MM.1S (cell line): Measurements from ENCODE around the gene CEP72.
"Not testable (repeated sequence)": the region's sequence is repeated elsewhere in the genome, so short reads cannot be mapped to it uniquely, and the experiment has no call there.

Experiments
- DNase-seq: peaks from one replicate; pipeline ENCODE4 v3.0.0-alpha.2; 2015
- H2AFZ ChIP-seq: fragments of 300-600 bp; sonication (generic); 2 replicates; pipeline ENCODE4 v1.6.0; 2016; ENCODE audit warnings: antibody characterized with exemption, low read length
- H3F3A ChIP-seq: fragments of 300-600 bp; sonication (generic); 2 replicates; pipeline ENCODE4 v1.6.1; 2016; ENCODE audit warnings: mild to moderate bottlenecking, antibody characterized with exemption, low read length, moderate library complexity, mixed read lengths; ENCODE audit not compliant: insufficient read depth
- H3K27ac ChIP-seq: fragments of 300-600 bp; sonication (generic); 2 replicates; pipeline ENCODE4 v1.5.1; 2016; ENCODE audit warnings: mild to moderate bottlenecking, low read length
- H3K27me3 ChIP-seq: fragments of 300-600 bp; sonication (generic); replicated peaks from 2 replicates; pipeline ENCODE4 v1.6.0; 2016; ENCODE audit warnings: low read length; ENCODE audit not compliant: insufficient read depth
- H3K36me3 ChIP-seq: fragments of 300-600 bp; sonication (generic); replicated peaks from 2 replicates; pipeline ENCODE4 v1.6.1; 2016; ENCODE audit warnings: mild to moderate bottlenecking, low read length, mixed read lengths; ENCODE audit not compliant: insufficient read depth
- H3K4me1 ChIP-seq: fragments of 300-600 bp; sonication (generic); 2 replicates; pipeline ENCODE4 v1.6.1; 2016; ENCODE audit warnings: low read length, mixed read lengths
- H3K4me2 ChIP-seq: fragments of 300-600 bp; sonication (generic); 2 replicates; pipeline ENCODE4 v1.6.0; 2016; ENCODE audit warnings: low read depth, low read length
- H3K4me3 ChIP-seq: fragments of 300-600 bp; sonication (generic); 2 replicates; pipeline ENCODE4 v1.5.1; 2016; ENCODE audit warnings: low read length, mixed read lengths
- H3K79me2 ChIP-seq: fragments of 300-600 bp; sonication (generic); 2 replicates; pipeline ENCODE4 v1.6.1; 2016; ENCODE audit warnings: mixed run types, low read length, mixed read lengths
- H3K9ac ChIP-seq: fragments of 300-600 bp; sonication (generic); 2 replicates; pipeline ENCODE4 v1.6.1; 2016; ENCODE audit warnings: low read length, mixed read lengths
- H3K9me2 ChIP-seq: fragments of 300-600 bp; sonication (generic); replicated peaks from 2 replicates; pipeline ENCODE4 v1.6.1; 2016; ENCODE audit warnings: mild to moderate bottlenecking, low read length, mixed read lengths; ENCODE audit not compliant: insufficient read depth
- H3K9me3 ChIP-seq: fragments of 300-600 bp; sonication (generic); replicated peaks from 2 replicates; pipeline ENCODE4 v1.6.1; 2016; ENCODE audit warnings: mild to moderate bottlenecking, low read length, mixed read lengths; ENCODE audit not compliant: insufficient read depth
- H4K20me1 ChIP-seq: fragments of 300-600 bp; sonication (generic); 2 replicates; pipeline ENCODE4 v1.6.1; 2016; ENCODE audit warnings: mild to moderate bottlenecking, low read length, moderate library complexity, mixed read lengths; ENCODE audit not compliant: insufficient read depth
- EZH2 ChIP-seq: fragments of 300-600 bp; sonication (generic); optimal IDR thresholded peaks from 2 replicates; pipeline ENCODE3; 2017; ENCODE audit warnings: low read depth, mild to moderate bottlenecking, antibody characterized with exemption, low read length, mixed read lengths
- EZH2phosphoT487 ChIP-seq: fragments of 300-600 bp; sonication (generic); IDR thresholded peaks from 2 replicates; pipeline ENCODE4 v1.6.1; 2018; ENCODE audit warnings: antibody characterized with exemption, low read length
- TF ChIP-seq, protein P1 (sequence below): fragments of 300-600 bp; sonication (generic); IDR thresholded peaks from 2 replicates; pipeline ENCODE4 v1.5.1; 2016; ENCODE audit warnings: antibody characterized with exemption, low read length, mixed read lengths

The CEP72 gene

GRCh38 chr5:680836-681235 lies 68.7 kb downstream of the CEP72 start:
- H3K4me2 ChIP-seq, H3K9me2 ChIP-seq, H3K4me3 ChIP-seq, H3K27ac ChIP-seq, H3K4me1 ChIP-seq, H3K27me3 ChIP-seq, H3K79me2 ChIP-seq, H3F3A ChIP-seq, H3K36me3 ChIP-seq, H2AFZ ChIP-seq, H3K9ac ChIP-seq, DNase-seq, H3K9me3 ChIP-seq, H4K20me1 ChIP-seq: not testable (repeated sequence)

DNA sequence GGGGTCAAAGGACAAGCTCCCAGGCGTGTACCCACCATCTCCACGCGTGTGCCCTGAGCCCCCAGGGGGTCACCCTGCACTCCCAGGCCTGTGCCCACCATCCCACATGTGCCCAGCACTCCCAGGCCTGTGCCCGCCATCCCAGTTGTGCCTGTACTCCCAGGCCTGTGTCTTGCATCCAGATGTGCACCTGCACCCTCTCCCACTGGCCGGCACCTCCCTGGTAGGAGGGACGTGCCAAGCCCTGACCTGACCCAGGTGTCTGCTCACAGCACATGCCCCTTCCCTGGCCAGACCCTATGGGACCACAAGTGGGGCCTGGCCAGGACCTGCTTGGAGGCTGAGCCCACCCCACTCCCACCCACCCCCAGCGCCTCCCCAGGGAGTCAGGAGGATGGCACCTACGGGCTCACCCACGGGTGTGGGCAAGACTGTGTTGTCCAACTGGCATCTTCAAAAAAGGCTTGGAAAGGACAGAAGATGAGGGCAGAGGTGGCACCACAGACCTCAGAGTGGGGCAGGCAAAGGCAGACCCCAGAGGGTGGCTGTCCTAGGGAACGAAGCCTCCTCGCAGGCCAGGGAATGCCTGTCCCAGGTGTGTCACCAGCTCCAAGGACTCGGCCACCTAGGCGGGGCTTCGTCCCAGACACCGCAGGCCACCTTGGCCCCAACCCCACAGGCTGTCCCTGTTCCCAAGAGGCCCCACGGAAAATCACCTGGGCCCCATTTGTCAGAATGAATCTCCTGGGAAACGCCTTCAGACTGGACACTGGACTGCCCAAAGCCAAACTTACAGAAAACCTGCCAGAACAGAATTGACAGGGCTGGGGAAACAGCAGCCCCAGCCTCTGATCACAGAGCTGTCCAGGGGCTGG lies 69.4 kb downstream of the CEP72 start:
- H3K27me3 ChIP-seq, H3K27ac ChIP-seq, H3F3A ChIP-seq, H3K9ac ChIP-seq, H3K36me3 ChIP-seq, H3K4me3 ChIP-seq, H3K4me1 ChIP-seq, H3K79me2 ChIP-seq, H3K9me2 ChIP-seq, H3K4me2 ChIP-seq, DNase-seq, H4K20me1 ChIP-seq, H3K9me3 ChIP-seq, H2AFZ ChIP-seq: not testable (repeated sequence)

GRCh38 chr5:682216-682615 lies 70.1 kb downstream of the CEP72 start:
- DNase-seq, H3K9me2 ChIP-seq: not testable (repeated sequence)

DNA sequence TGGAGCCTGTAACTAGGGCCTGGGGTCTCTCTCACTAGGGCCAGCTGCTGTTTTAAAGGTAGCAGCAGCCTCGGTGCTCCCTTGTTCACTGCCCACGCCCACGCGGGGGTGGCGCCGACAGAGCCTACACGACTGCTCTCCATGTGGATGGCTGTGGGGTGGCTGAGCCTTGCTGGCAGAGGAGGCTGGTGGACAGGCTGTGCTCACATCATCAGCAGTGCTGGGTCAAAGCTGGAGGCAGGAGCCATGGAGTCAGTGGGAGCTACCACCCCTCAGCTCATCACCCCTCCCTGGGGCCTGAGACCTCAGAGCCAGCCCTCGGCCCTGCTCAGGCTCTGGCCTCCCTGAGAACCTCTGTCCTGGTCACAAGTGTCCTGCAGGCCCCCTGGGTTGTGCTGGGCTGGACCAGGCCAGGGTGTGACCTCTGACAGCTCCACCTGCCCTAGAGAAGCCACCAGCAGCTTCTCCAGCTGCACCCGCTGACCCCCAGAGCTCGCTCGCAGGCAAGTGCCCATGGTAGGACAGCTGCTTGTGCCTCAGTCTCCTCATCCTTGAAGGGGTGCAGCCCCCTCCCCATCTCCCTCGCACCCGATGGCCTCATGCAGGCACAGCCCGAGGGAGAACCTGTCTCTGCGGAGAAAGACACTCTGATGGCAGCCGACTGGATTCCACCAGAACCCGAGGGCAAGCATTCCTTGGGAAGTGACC lies 70.7 kb downstream of the CEP72 start:
- not testable (repeated sequence) for H3K9ac ChIP-seq, H3K4me2 ChIP-seq, H4K20me1 ChIP-seq, H3F3A ChIP-seq, H3K4me3 ChIP-seq, H3K79me2 ChIP-seq, H3K4me1 ChIP-seq, DNase-seq, H3K36me3 ChIP-seq, H3K27me3 ChIP-seq, H3K9me3 ChIP-seq, H3K9me2 ChIP-seq, H2AFZ ChIP-seq, H3K27ac ChIP-seq

More at GRCh38 chr5:682216-682615, 70.1 kb downstream of the CEP72 start:
- H3K4me1 ChIP-seq, H2AFZ ChIP-seq, H3K36me3 ChIP-seq, H3F3A ChIP-seq, H4K20me1 ChIP-seq, H3K79me2 ChIP-seq, H3K27me3 ChIP-seq, H3K4me2 ChIP-seq, H3K27ac ChIP-seq, H3K9me3 ChIP-seq, H3K4me3 ChIP-seq, H3K9ac ChIP-seq: not testable (repeated sequence)

- no peak overlapping the region for H3K4me3 ChIP-seq
- H3K79me2 ChIP-seq, result no peaks in the 10 kb centered on the region
- H3K9me2 ChIP-seq, result no peaks in the 10 kb centered on the region
- H3K4me1 ChIP-seq, result no peaks in the 10 kb centered on the region
- TF ChIP-seq, protein P1, sequence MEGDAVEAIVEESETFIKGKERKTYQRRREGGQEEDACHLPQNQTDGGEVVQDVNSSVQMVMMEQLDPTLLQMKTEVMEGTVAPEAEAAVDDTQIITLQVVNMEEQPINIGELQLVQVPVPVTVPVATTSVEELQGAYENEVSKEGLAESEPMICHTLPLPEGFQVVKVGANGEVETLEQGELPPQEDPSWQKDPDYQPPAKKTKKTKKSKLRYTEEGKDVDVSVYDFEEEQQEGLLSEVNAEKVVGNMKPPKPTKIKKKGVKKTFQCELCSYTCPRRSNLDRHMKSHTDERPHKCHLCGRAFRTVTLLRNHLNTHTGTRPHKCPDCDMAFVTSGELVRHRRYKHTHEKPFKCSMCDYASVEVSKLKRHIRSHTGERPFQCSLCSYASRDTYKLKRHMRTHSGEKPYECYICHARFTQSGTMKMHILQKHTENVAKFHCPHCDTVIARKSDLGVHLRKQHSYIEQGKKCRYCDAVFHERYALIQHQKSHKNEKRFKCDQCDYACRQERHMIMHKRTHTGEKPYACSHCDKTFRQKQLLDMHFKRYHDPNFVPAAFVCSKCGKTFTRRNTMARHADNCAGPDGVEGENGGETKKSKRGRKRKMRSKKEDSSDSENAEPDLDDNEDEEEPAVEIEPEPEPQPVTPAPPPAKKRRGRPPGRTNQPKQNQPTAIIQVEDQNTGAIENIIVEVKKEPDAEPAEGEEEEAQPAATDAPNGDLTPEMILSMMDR, result no peak
- TF ChIP-seq EZH2phosphoT487 (no peak), EZH2 (no peak)
- H3F3A ChIP-seq, result no peaks in the 10 kb centered on the region
- H3K9ac ChIP-seq, result no peak overlapping the region
- no peak for DNase-seq
- H3K36me3 ChIP-seq, result no peaks in the 10 kb centered on the region
- no peak overlapping the region for H3K27ac ChIP-seq
- H3K9me3 ChIP-seq, result no peaks in the 10 kb centered on the region
- H2AFZ ChIP-seq, result no peak overlapping the region
- no peak overlapping the region for H3K4me2 ChIP-seq
- H3K27me3 ChIP-seq, result no peaks in the 10 kb centered on the region
- H4K20me1 ChIP-seq, result no peaks in the 10 kb centered on the region
Observed at GRCh38 chr5:683551-684481, 71.7 kb downstream of the CEP72 start.
